K562 (cell line): Measurements from ENCODE around the gene CD69. TPM values are rescaled to one million over a fixed set of nuclear protein-coding genes. Genes with fewer than 3 reads are reported as not detected.

Source experiments
- CC2D1A ChIP-seq: fragments of 450-650 bp; IDR thresholded peaks from 2 replicates; pipeline ENCODE4 v1.6.1; 2017; ENCODE audit warnings: mild to moderate bottlenecking
- ETS2 ChIP-seq: IDR thresholded peaks from 2 replicates; pipeline ENCODE4 v1.6.1; 2016; ENCODE audit warnings: borderline replicate concordance, missing genetic modification characterization, mild to moderate bottlenecking, moderate library complexity, missing compliant biosample characterization; ENCODE audit not compliant: poor library complexity, severe bottlenecking
- HDGF ChIP-seq: fragments of 450-650 bp; IDR thresholded peaks from 2 replicates; pipeline ENCODE4 v1.6.1; 2016
- HMGN3 ChIP-seq: IDR thresholded peaks from 2 replicates; pipeline ENCODE4 v1.6.1; 2011; ENCODE audit warnings: borderline replicate concordance, low read depth, mild to moderate bottlenecking, mixed read lengths, low read length; ENCODE audit not compliant: insufficient read length; ENCODE audit errors: extremely low read depth
- KDM1A ChIP-seq, 2 experiments: fragments of 450-650 bp; IDR thresholded peaks; 2 replicates each; pipeline ENCODE4 v1.6.1; 2016; ENCODE audit warnings: mild to moderate bottlenecking in 2 of 2
- MLLT1 ChIP-seq, 2 experiments: fragments of 450-650 bp; IDR thresholded peaks; 2 replicates each; pipeline ENCODE4 v1.6.1; 2016
- POLR2B ChIP-seq: fragments of 450-650 bp; IDR thresholded peaks from 2 replicates; pipeline ENCODE4 v1.6.1; 2018; ENCODE audit warnings: low read depth; ENCODE audit not compliant: partially characterized antibody
- PRPF4 ChIP-seq: fragments of 200-400 bp; formaldehyde crosslinking; IDR thresholded peaks from one replicate; pipeline ENCODE4 v1.6.1; 2017; ENCODE audit warnings: low read length, low read depth, mild to moderate bottlenecking; ENCODE audit not compliant: insufficient read depth, poor library complexity, severe bottlenecking
- PTTG1 ChIP-seq: fragments of 450-650 bp; IDR thresholded peaks from 2 replicates; pipeline ENCODE4 v1.6.1; 2016; ENCODE audit warnings: low read depth, mild to moderate bottlenecking, missing genetic modification characterization, missing compliant biosample characterization
- PYGO2 ChIP-seq: fragments of 450-650 bp; IDR thresholded peaks from 2 replicates; pipeline ENCODE4 v1.6.1; 2016; ENCODE audit warnings: mild to moderate bottlenecking, missing genetic modification characterization, moderate library complexity, missing compliant biosample characterization
- SIX5 ChIP-seq, 2 experiments: IDR thresholded peaks; 2 replicates each; pipeline ENCODE4 v1.6.1; 2011; ENCODE audit warnings: low read length in 2 of 2, borderline replicate concordance in 1 of 2, low read depth in 1 of 2, mild to moderate bottlenecking in 1 of 2, moderate library complexity in 1 of 2; ENCODE audit not compliant: insufficient read depth in 1 of 2
- TEAD4 ChIP-seq, 2 experiments: sonication (generic) in 1 of 2; formaldehyde crosslinking in 1 of 2; IDR thresholded peaks; 2 replicates each; pipeline versions ENCODE4 v1.6.1 to v1.8.0; 2012 to 2022; ENCODE audit warnings: borderline replicate concordance in 1 of 2, inconsistent platforms in 1 of 2, low read length in 1 of 2, mild to moderate bottlenecking in 1 of 2, missing genetic modification reagents in 1 of 2
- ZNF592 ChIP-seq: fragments of 450-650 bp; IDR thresholded peaks from 2 replicates; pipeline ENCODE4 v1.6.1; 2017; ENCODE audit warnings: antibody characterized with exemption, mild to moderate bottlenecking
- ZNF764 ChIP-seq: fragments of 250-450 bp; sonication (Bioruptor Pico); IDR thresholded peaks from 2 replicates; pipeline ENCODE4 v1.4.0; 2020; ENCODE audit warnings: low read depth, mild to moderate bottlenecking, moderate library complexity
- ZNF830 ChIP-seq: fragments of 250-450 bp; sonication (Bioruptor Pico); IDR thresholded peaks from 2 replicates; pipeline ENCODE4 v1.5.0; 2021; ENCODE audit warnings: mild to moderate bottlenecking
- polyA plus RNA-seq, 8 experiments: library from polyadenylated mRNA; depleted of rRNA in 4 of 8; stranded (reverse) in 5 of 8; unstranded in 3 of 8; fragments of >200 nt; fragmentation: Nextera tagmentation in 2 of 8; fragmentation: Illumina TruSeq in 1 of 8; extraction: Ambion mirVana in 2 of 8; extraction: Trizol in 1 of 8; gene quantifications; 2 replicates each; pipeline versions ENCODE4 v1.2.1 to v1.2.3, GENCODE V29; 2011 to 2014; ENCODE audit warnings: inconsistent platforms in 1 of 8, missing spikeins in 1 of 8
- total RNA-seq, 7 experiments: library from RNA; depleted of rRNA in 6 of 7; stranded (reverse); fragments of >200 nt in 6 of 7; fragmentation: Illumina TruSeq in 2 of 7; extraction: Trizol in 2 of 7; gene quantifications; 2 replicates each; pipeline versions ENCODE4 v1.2.1 to v1.2.3, GENCODE V29; 2011 to 2021; ENCODE audit warnings: low replicate concordance in 1 of 7
- TF ChIP-seq, protein P1 (sequence below): conservative IDR thresholded peaks from 2 replicates; pipeline ENCODE4 v1.6.1; 2011; ENCODE audit warnings: low read depth, mild to moderate bottlenecking, low read length; ENCODE audit not compliant: control insufficient read depth
- TF ChIP-seq, protein P2 (sequence below), 3 experiments: fragments of 200-800 bp in 1 of 3; sonication (Bioruptor generic) in 1 of 3; sonication (generic) in 1 of 3; formaldehyde crosslinking in 1 of 3; IDR thresholded peaks; 2 replicates each; pipeline versions ENCODE4 v1.6.1 to v1.8.0; 2016 to 2022; ENCODE audit warnings: mild to moderate bottlenecking in 2 of 3, missing compliant biosample characterization in 2 of 3, missing genetic modification characterization in 2 of 3, missing genetic modification reagents in 1 of 3

Gene CD69
- total and polyA plus RNA-seq, 9 of the 15 experiments (the other 6 are each of a cell fraction or from before 2014, with no cell fraction given) = 11.7 to 243 (median 54.4) TPM

- TF ChIP-seq, protein P1, sequence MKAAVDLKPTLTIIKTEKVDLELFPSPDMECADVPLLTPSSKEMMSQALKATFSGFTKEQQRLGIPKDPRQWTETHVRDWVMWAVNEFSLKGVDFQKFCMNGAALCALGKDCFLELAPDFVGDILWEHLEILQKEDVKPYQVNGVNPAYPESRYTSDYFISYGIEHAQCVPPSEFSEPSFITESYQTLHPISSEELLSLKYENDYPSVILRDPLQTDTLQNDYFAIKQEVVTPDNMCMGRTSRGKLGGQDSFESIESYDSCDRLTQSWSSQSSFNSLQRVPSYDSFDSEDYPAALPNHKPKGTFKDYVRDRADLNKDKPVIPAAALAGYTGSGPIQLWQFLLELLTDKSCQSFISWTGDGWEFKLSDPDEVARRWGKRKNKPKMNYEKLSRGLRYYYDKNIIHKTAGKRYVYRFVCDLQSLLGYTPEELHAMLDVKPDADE = no peak
- TF ChIP-seq ZNF592 (no peak), PRPF4 (no peak), SIX5 (IDR thresholded peaks at IDR 0.05; ENCODE audit: borderline replicate concordance in 1 of 2, insufficient read depth in 1 of 2, low read depth in 1 of 2, low read length in 2 of 2) (no peak), ZNF830 (no peak), HDGF (no peak), PTTG1 (tag) (no peak), POLR2B (peak; percentile 97), MLLT1 (IDR thresholded peaks at IDR 0.05) (peak; percentile 89 to 90), TEAD4 (IDR thresholded peaks at IDR 0.05; ENCODE audit: low read length) (peak; percentile 51), TEAD4 (CRISPR knock-in tag; IDR thresholded peaks at IDR 0.05; ENCODE audit: borderline replicate concordance) (no peak), ETS2 (tag) (no peak), HMGN3 (no peak), ZNF764 (CRISPR knock-in tag) (no peak), PYGO2 (tag) (no peak), CC2D1A (no peak), KDM1A (IDR thresholded peaks at IDR 0.05) (no peak)
- TF ChIP-seq, protein P2, sequence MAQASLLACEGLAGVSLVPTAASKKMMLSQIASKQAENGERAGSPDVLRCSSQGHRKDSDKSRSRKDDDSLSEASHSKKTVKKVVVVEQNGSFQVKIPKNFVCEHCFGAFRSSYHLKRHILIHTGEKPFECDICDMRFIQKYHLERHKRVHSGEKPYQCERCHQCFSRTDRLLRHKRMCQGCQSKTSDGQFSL (CRISPR knock-in tag; IDR thresholded peaks at IDR 0.05) = no peak
- TF ChIP-seq, protein P2 (tag; IDR thresholded peaks at IDR 0.05) = no peak
Measured at GRCh38 chr12:9760699-9761418, at the start of gene CD69 (continued).
